ENCODE measurements around the gene ENKUR.

DNA sequence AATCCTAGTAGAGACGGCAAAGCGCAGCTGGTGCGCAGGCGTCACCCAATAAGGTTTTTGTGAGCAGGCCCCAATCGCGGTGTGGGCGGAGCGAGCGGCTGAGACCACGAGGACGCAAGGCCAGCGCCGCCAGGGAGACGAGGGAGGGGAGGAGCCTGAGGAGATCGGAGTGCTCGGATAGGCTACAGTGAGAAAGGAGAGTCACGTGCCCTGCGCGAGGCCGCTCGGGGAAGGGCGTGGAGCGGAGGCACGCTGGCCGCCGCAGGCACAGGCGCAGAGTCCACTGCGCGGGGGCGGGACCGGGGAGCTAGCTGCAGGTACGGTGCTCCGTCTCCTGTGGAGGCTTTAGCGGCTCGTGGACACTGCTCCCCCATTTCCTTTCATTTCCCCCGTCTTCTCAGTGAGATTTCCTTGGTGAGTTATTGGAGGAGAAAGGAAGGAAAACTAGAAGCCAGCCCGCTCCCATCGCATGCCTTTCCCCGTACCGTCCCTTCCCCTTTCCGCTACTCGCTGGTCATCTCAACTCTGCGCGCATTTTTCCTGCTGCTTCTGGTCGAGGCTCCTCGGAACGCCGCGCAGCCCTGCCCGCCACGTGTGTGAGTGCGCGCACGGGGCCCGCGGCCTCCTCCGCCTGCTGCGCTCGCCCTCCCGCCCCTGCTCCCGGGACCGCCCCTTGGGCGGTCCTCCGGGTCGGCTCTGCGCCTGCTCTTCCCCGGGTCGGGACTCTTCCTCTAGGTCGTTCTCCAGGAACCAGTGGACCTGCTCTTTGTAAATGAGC lies 607 bp upstream of the ENKUR start, which contains the start of gene THNSL1:
- TF ChIP-seq POLR2A (IDR thresholded peaks at IDR 0.05): peak; percentile 97
- TF ChIP-seq, protein P1, sequence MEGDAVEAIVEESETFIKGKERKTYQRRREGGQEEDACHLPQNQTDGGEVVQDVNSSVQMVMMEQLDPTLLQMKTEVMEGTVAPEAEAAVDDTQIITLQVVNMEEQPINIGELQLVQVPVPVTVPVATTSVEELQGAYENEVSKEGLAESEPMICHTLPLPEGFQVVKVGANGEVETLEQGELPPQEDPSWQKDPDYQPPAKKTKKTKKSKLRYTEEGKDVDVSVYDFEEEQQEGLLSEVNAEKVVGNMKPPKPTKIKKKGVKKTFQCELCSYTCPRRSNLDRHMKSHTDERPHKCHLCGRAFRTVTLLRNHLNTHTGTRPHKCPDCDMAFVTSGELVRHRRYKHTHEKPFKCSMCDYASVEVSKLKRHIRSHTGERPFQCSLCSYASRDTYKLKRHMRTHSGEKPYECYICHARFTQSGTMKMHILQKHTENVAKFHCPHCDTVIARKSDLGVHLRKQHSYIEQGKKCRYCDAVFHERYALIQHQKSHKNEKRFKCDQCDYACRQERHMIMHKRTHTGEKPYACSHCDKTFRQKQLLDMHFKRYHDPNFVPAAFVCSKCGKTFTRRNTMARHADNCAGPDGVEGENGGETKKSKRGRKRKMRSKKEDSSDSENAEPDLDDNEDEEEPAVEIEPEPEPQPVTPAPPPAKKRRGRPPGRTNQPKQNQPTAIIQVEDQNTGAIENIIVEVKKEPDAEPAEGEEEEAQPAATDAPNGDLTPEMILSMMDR (IDR thresholded peaks at IDR 0.05): no peak

All from right lobe of liver (tissue), 4 donors.